Measurements from ENCODE around the gene PPP4C.

GRCh38 chr16:30027588-30028437 is 48.0 kb upstream of the PPP4C start:
- TF ChIP-seq CTCF (IDR thresholded peaks at IDR 0.05 in 2 of 3, conservative IDR thresholded peaks at IDR 0.05 in 1 of 3; ENCODE audit: borderline replicate concordance in 1 of 3, insufficient read depth in 1 of 3, low read depth in 2 of 3, low read length in 2 of 3) (no peak), REST (IDR thresholded peaks at IDR 0.05; ENCODE audit: low read depth) (no peak), RAD21 (IDR thresholded peaks at IDR 0.05; ENCODE audit: low read depth) (no peak)
